H1 (cell line): ENCODE results near the gene ZBTB24. TPM values are rescaled to one million over a fixed set of nuclear protein-coding genes. Genes with fewer than 3 reads are reported as not detected.

Source experiments
- CTCF ChIA-PET: fragments of 300-600 bp; sonication (Branson Sonifier 250); formaldehyde crosslinking; loops from one replicate; lab custom pipeline; 2021; ENCODE audit not compliant: partially characterized antibody; lab: Charles Lee
- POLR2A ChIA-PET: fragments of 300-600 bp; sonication (Branson Sonifier 250); formaldehyde crosslinking; loops from one replicate; lab custom pipeline; 2021; ENCODE audit warnings: inconsistent platforms; ENCODE audit not compliant: partially characterized antibody; lab: Charles Lee
- DNase-seq, 2 experiments: peaks; one replicate each; pipeline versions ENCODE4 v3.0.0 to v3.0.0-alpha.2; 2010 to 2022; ENCODE audit warnings: low spot score in 2 of 2, low read depth in 1 of 2, mixed read lengths in 1 of 2
- FAIRE-seq: peaks from 2 replicates; lab custom pipeline; 2011; peaks lifted over from hg19 to GRCh38; lab: Jason Lieb, UNC
- H2AFZ ChIP-seq: 2 replicates; pipeline ENCODE4 v1.8.1; 2012; ENCODE audit warnings: low read length, inconsistent platforms
- H2AK5ac ChIP-seq: 2 replicates; pipeline ENCODE4 v1.6.1; 2013; ENCODE audit warnings: low read depth, low read length
- H2BK120ac ChIP-seq: replicated peaks from 2 replicates; pipeline ENCODE3; 2013; ENCODE audit warnings: low read depth, low read length, inconsistent platforms
- H2BK12ac ChIP-seq: 2 replicates; pipeline ENCODE4 v1.6.1; 2013; ENCODE audit warnings: low read depth, low read length
- H2BK15ac ChIP-seq: 2 replicates; pipeline ENCODE4 v1.6.1; 2013; ENCODE audit warnings: low read length
- H2BK20ac ChIP-seq: 2 replicates; pipeline ENCODE4 v1.6.1; 2013; ENCODE audit warnings: low read length
- H2BK5ac ChIP-seq: 2 replicates; pipeline ENCODE4 v1.6.1; 2013; ENCODE audit warnings: low read depth, low read length
- H3K14ac ChIP-seq: 2 replicates; pipeline ENCODE4 v1.6.1; 2013; ENCODE audit warnings: inconsistent platforms; ENCODE audit not compliant: insufficient read length
- H3K18ac ChIP-seq: 2 replicates; pipeline ENCODE4 v1.6.1; 2013; ENCODE audit warnings: low read length; ENCODE audit errors: extremely low read depth
- H3K23ac ChIP-seq: 2 replicates; pipeline ENCODE4 v1.6.1; 2013; ENCODE audit warnings: inconsistent platforms; ENCODE audit not compliant: insufficient read length
- H3K23me2 ChIP-seq: 2 replicates; pipeline ENCODE4 v1.6.1; 2013; ENCODE audit warnings: low read depth, low read length
- H3K27ac ChIP-seq: 2 replicates; pipeline ENCODE4 v1.6.1; 2011; ENCODE audit warnings: low read depth, low read length, inconsistent platforms
- H3K27me3 ChIP-seq, 4 experiments: replicated peaks in 1 of 4; 1 replicate in 1 of 4; 2 replicates in 3 of 4; pipeline versions ENCODE4 v1.6.1 to v1.8.1; 2011 to 2013; ENCODE audit warnings: low read length in 3 of 4, mild to moderate bottlenecking in 3 of 4, inconsistent platforms in 2 of 4, mixed read lengths in 2 of 4, moderate library complexity in 1 of 4; ENCODE audit not compliant: control insufficient read depth in 3 of 4, insufficient read depth in 3 of 4; ENCODE audit errors: extremely low read depth in 1 of 4
- H3K36me3 ChIP-seq, 4 experiments: 2 replicates each; pipeline versions ENCODE4 v1.6.1 to v1.8.1; 2011 to 2013; ENCODE audit warnings: mild to moderate bottlenecking in 4 of 4, low read length in 3 of 4, moderate library complexity in 2 of 4, control low read depth in 1 of 4, inconsistent platforms in 1 of 4; ENCODE audit not compliant: insufficient read depth in 4 of 4, control insufficient read depth in 2 of 4
- H3K4ac ChIP-seq: replicated peaks from 2 replicates; pipeline ENCODE3; 2013; ENCODE audit warnings: low read length, low read depth, mixed read lengths, inconsistent platforms; ENCODE audit not compliant: insufficient read length
- H3K4me1 ChIP-seq, 4 experiments: replicated peaks in 1 of 4; 1 replicate in 1 of 4; 2 replicates in 3 of 4; pipeline versions ENCODE4 v1.6.1 to v1.8.1; 2011 to 2013; ENCODE audit warnings: low read length in 3 of 4, inconsistent platforms in 2 of 4, mixed read lengths in 1 of 4; ENCODE audit not compliant: insufficient read depth in 4 of 4, control insufficient read depth in 3 of 4
- H3K4me2 ChIP-seq, 2 experiments: 2 replicates each; pipeline versions ENCODE4 v1.6.1 to v1.8.1; 2011 to 2013; ENCODE audit warnings: low read depth in 2 of 2, low read length in 2 of 2, control low read depth in 1 of 2, inconsistent platforms in 1 of 2, mild to moderate bottlenecking in 1 of 2; ENCODE audit not compliant: insufficient read depth in 1 of 2
- H3K4me3 ChIP-seq, 4 experiments: fragments of 200-600, 300-600 bp in 1 of 4; sonication (generic), shearing (Covaris generic), sonication (Bioruptor Twin) in 1 of 4; 2 replicates each; pipeline versions ENCODE4 v1.5.1 to v1.8.1; 2011 to 2016; ENCODE audit warnings: low read length in 4 of 4, low read depth in 3 of 4, control low read depth in 2 of 4, inconsistent platforms in 2 of 4, mild to moderate bottlenecking in 2 of 4, mixed read lengths in 1 of 4, moderate library complexity in 1 of 4; ENCODE audit not compliant: insufficient read depth in 2 of 4; ENCODE audit errors: extremely low read depth in 1 of 4
- H3K56ac ChIP-seq: replicated peaks from 2 replicates; pipeline ENCODE3; 2013; ENCODE audit warnings: low read depth, mild to moderate bottlenecking, mixed read lengths, low read length, inconsistent platforms; ENCODE audit not compliant: insufficient read length
- H3K79me1 ChIP-seq: 2 replicates; pipeline ENCODE4 v1.6.1; 2013; ENCODE audit warnings: low read depth, low read length, control low read depth
- H3K79me2 ChIP-seq, 2 experiments: 2 replicates each; pipeline versions ENCODE4 v1.6.1 to v1.8.1; 2012 to 2013; ENCODE audit warnings: low read length in 2 of 2, mild to moderate bottlenecking in 2 of 2, inconsistent platforms in 1 of 2; ENCODE audit not compliant: insufficient read depth in 2 of 2, control insufficient read depth in 1 of 2
- H3K9ac ChIP-seq, 4 experiments: replicated peaks in 1 of 4; 1 replicate in 1 of 4; 2 replicates in 3 of 4; pipeline versions ENCODE4 v1.6.1 to v1.8.1; 2011 to 2013; ENCODE audit warnings: low read depth in 3 of 4, low read length in 3 of 4, control low read depth in 2 of 4, mild to moderate bottlenecking in 2 of 4, moderate library complexity in 2 of 4, inconsistent platforms in 1 of 4; ENCODE audit errors: extremely low read depth in 1 of 4
- H3K9me3 ChIP-seq, 2 experiments: 2 replicates each; pipeline versions ENCODE4 v1.6.1 to v1.8.1; 2012 to 2013; ENCODE audit warnings: mild to moderate bottlenecking in 2 of 2, moderate library complexity in 2 of 2, control low read depth in 1 of 2, inconsistent platforms in 1 of 2, low read depth in 1 of 2, low read length in 1 of 2, mixed read lengths in 1 of 2; ENCODE audit not compliant: insufficient read depth in 2 of 2
- H4K20me1 ChIP-seq, 2 experiments: replicated peaks in 1 of 2; 2 replicates each; pipeline versions ENCODE3 to v1.8.1; 2011 to 2013; ENCODE audit warnings: inconsistent platforms in 2 of 2, low read length in 2 of 2, mild to moderate bottlenecking in 1 of 2; ENCODE audit not compliant: insufficient read depth in 2 of 2, control insufficient read depth in 1 of 2
- H4K5ac ChIP-seq: 2 replicates; pipeline ENCODE4 v1.6.1; 2013; ENCODE audit warnings: low read length, low read depth, mixed read lengths, inconsistent platforms; ENCODE audit not compliant: insufficient read length
- H4K8ac ChIP-seq: 2 replicates; pipeline ENCODE4 v1.8.0; 2013; ENCODE audit warnings: mild to moderate bottlenecking, moderate library complexity, low read length, inconsistent platforms; ENCODE audit not compliant: insufficient read depth; ENCODE audit errors: extremely low read depth
- H4K91ac ChIP-seq: replicated peaks from 2 replicates; pipeline ENCODE3; 2013; ENCODE audit warnings: low read length, mixed read lengths, inconsistent platforms; ENCODE audit not compliant: insufficient read length
- EGR1 ChIP-seq: IDR thresholded peaks from 2 replicates; pipeline ENCODE4 v1.6.1; 2011; ENCODE audit warnings: low read depth, low read length, borderline replicate concordance
- RFX5 ChIP-seq: IDR thresholded peaks from 2 replicates; pipeline ENCODE4 v1.6.1; 2011; ENCODE audit warnings: low read depth, low read length, improper control_type of control experiment, borderline replicate concordance
- RNF2 ChIP-seq: fragments of 200-900, 300-1000 bp; sonication (generic); IDR thresholded peaks from 2 replicates; pipeline ENCODE4 v1.7.1; 2016; ENCODE audit warnings: borderline replicate concordance, low read depth, mild to moderate bottlenecking, antibody characterized with exemption, low read length; ENCODE audit not compliant: poor library complexity, severe bottlenecking; ENCODE audit errors: missing control alignments
- WGBS, 2 experiments: shearing (Covaris generic) in 1 of 2; methylation state at CpG; one replicate each; pipeline versions ENCODE4 v1.1.6 to v1.1.7; 2013 to 2015; ENCODE audit warnings: low lambda C conversion rate in 2 of 2, mixed read lengths in 2 of 2, inconsistent platforms in 1 of 2, low coverage in 1 of 2, missing lambda C conversion rate in 1 of 2; ENCODE audit not compliant: insufficient replicate concordance in 2 of 2, insufficient coverage in 1 of 2, insufficient read length in 1 of 2; ENCODE audit errors: extremely low coverage in 1 of 2, missing lambda C conversion rate in 1 of 2; 5-methylcytosine and 5-hydroxymethylcytosine counted together
- polyA plus RNA-seq, 7 experiments: library from polyadenylated mRNA; depleted of rRNA in 3 of 7; stranded (reverse) in 5 of 7; unstranded in 2 of 7; fragments of >200 nt in 5 of 7; fragments of 200-250 nt in 2 of 7; gene quantifications; 1 replicate in 5 of 7; 2 replicates in 1 of 7; 4 replicates in 1 of 7; pipeline versions ENCODE4 v1.2.1 to v1.2.3, GENCODE V29; 2011 to 2013; ENCODE audit warnings: missing spikeins in 2 of 7, mixed read lengths in 2 of 7
- total RNA-seq: library from RNA; stranded (reverse); fragmentation: NEBNext Ultra II Directional; extraction: Animal tissue kit (Norgen Biotek cat#: 25700); gene quantifications from 2 replicates; pipeline ENCODE4 v1.2.1, GENCODE V29; 2021

Gene ZBTB24
- total and polyA plus RNA-seq, 2 of the 8 experiments (the other 6 are each of a cell fraction or from before 2014, with no cell fraction given): 7.5 to 21.0 TPM

- no peak overlapping the region for H2BK12ac ChIP-seq
- no peak overlapping the region for H3K56ac ChIP-seq
- ChIA-PET CTCF (interaction anchor here (1.0 to 2.2 kb wide), 3 partner anchors 10 to 20 kb away, joined by 3 to 11 read pairs (median 4); no protein-coding TSS in a partner anchor), POLR2A (interaction anchor here (1.2 to 1.6 kb wide), 3 partner anchors 9 to 37 kb away, joined by 3 to 10 read pairs (median 3); partner anchors contain the start of gene MICAL1)
- no peak overlapping the region for H3K9ac ChIP-seq
- peaks cover 0 to 2% (median under 1%) of the 10 kb centered on the region in 4 experiments; a peak in 3 of 7 replicates for H3K4me1 ChIP-seq
- H3K36me3 ChIP-seq: peaks cover 11 to 53% (median 27%) of the 10 kb centered on the region in 4 experiments; a peak in 7 of 8 replicates
- FAIRE-seq (no peak), DNase-seq (peak in 1 of 2 experiments; percentile 27)
- no peak overlapping the region for H2BK15ac ChIP-seq
- H3K79me2 ChIP-seq: peaks cover 0 to 3% of the 10 kb centered on the region in 2 experiments; a peak in 1 of 4 replicates
- no peak overlapping the region for H4K8ac ChIP-seq
- H3K14ac ChIP-seq: no peak overlapping the region
- no peak overlapping the region for H2AFZ ChIP-seq
- no peak overlapping the region for H2BK120ac ChIP-seq
- no peak overlapping the region for H3K4me2 ChIP-seq
- H4K91ac ChIP-seq: no peak overlapping the region
- H2BK5ac ChIP-seq: no peak overlapping the region
- peaks cover 6 to 18% of the 10 kb centered on the region in 2 experiments for H4K20me1 ChIP-seq
- H3K27me3 ChIP-seq: no peaks in the 10 kb centered on the region
- no peak overlapping the region for H3K4ac ChIP-seq
- H3K79me1 ChIP-seq: no peaks in the 10 kb centered on the region; the same call in 1 of the 2 replicates
- no peaks in the 10 kb centered on the region for H3K9me3 ChIP-seq
- no peak overlapping the region for H3K4me3 ChIP-seq
- no peak overlapping the region for H3K18ac ChIP-seq
- H2BK20ac ChIP-seq: no peak overlapping the region
- 89% methylated on average over 8 of the region's 10 CpGs; no CpG with 5 or more reads in 1 of the 2 experiments for WGBS, 2 experiments
- no peak overlapping the region for H4K5ac ChIP-seq
- H3K23me2 ChIP-seq: no peaks in the 10 kb centered on the region; the same call in 1 of the 2 replicates
- no peak overlapping the region for H3K27ac ChIP-seq
- no peak overlapping the region for H2AK5ac ChIP-seq
- H3K23ac ChIP-seq: no peak overlapping the region
- no peak for TF ChIP-seq EGR1
- no peak for TF ChIP-seq RNF2
- no peak for TF ChIP-seq RFX5
Observed at GRCh38 chr6:109447087-109447486, 35.9 kb downstream of the ZBTB24 start.
